Measurements from ENCODE around the gene ATP6V1G1.

The ATP6V1G1 gene

GRCh38 chr9:114560956-114561355, 26.6 kb upstream of the ATP6V1G1 start:
- no peak for TF ChIP-seq MAX (IDR thresholded peaks at IDR 0.05)

GRCh38 chr9:114561771-114562170, 25.8 kb upstream of the ATP6V1G1 start:
- TF ChIP-seq ZBTB7A (IDR thresholded peaks at IDR 0.05; ENCODE audit: low read depth) (no peak), CEBPB (IDR thresholded peaks at IDR 0.05) (no peak), EGR1 (IDR thresholded peaks at IDR 0.05) (no peak), FOXM1 (IDR thresholded peaks at IDR 0.05; ENCODE audit: borderline replicate concordance, low read depth) (no peak), MAX (IDR thresholded peaks at IDR 0.05) (no peak), TCF12 (IDR thresholded peaks at IDR 0.05; ENCODE audit: low read depth) (no peak), CREB1 (IDR thresholded peaks at IDR 0.05; ENCODE audit: low read depth) (no peak), REST (IDR thresholded peaks at IDR 0.05; ENCODE audit: low read depth) (no peak), YY1 (IDR thresholded peaks at IDR 0.05; ENCODE audit: low read depth) (no peak), EP300 (IDR thresholded peaks at IDR 0.05; ENCODE audit: borderline replicate concordance) (no peak)

GRCh38 chr9:114565204-114565603, 22.4 kb upstream of the ATP6V1G1 start:
- TF ChIP-seq FOXM1 (IDR thresholded peaks at IDR 0.05; ENCODE audit: borderline replicate concordance, low read depth) = no peak
- TF ChIP-seq NFIC (IDR thresholded peaks at IDR 0.05) = no peak
- TF ChIP-seq MAX (IDR thresholded peaks at IDR 0.05) = no peak
- no peak for TF ChIP-seq TAF1 (IDR thresholded peaks at IDR 0.05; ENCODE audit: low read depth)
- TF ChIP-seq CREB1 (IDR thresholded peaks at IDR 0.05; ENCODE audit: low read depth) = no peak
- TF ChIP-seq CEBPB (IDR thresholded peaks at IDR 0.05) = no peak
- TF ChIP-seq EP300 (IDR thresholded peaks at IDR 0.05; ENCODE audit: borderline replicate concordance) = no peak
- no peak for TF ChIP-seq YY1 (IDR thresholded peaks at IDR 0.05; ENCODE audit: low read depth)
- no peak for TF ChIP-seq USF1 (IDR thresholded peaks at IDR 0.05)
- TF ChIP-seq REST (IDR thresholded peaks at IDR 0.05; ENCODE audit: low read depth) = no peak
- TF ChIP-seq TEAD4 (IDR thresholded peaks at IDR 0.05) = no peak
- TF ChIP-seq EGR1 (IDR thresholded peaks at IDR 0.05) = no peak
- no peak for TF ChIP-seq TCF12 (IDR thresholded peaks at IDR 0.05; ENCODE audit: low read depth)
- TF ChIP-seq ZBTB7A (IDR thresholded peaks at IDR 0.05; ENCODE audit: low read depth) = no peak
- TF ChIP-seq RAD21 (IDR thresholded peaks at IDR 0.05; ENCODE audit: low read depth) = no peak

GRCh38 chr9:114570742-114571141, 16.8 kb upstream of the ATP6V1G1 start:
- TF ChIP-seq USF1 (IDR thresholded peaks at IDR 0.05) = no peak
- TF ChIP-seq REST (IDR thresholded peaks at IDR 0.05; ENCODE audit: low read depth) = no peak
- no peak for TF ChIP-seq YY1 (IDR thresholded peaks at IDR 0.05; ENCODE audit: low read depth)
- no peak for TF ChIP-seq NFIC (IDR thresholded peaks at IDR 0.05)
- TF ChIP-seq CREB1 (IDR thresholded peaks at IDR 0.05; ENCODE audit: low read depth) = no peak
- no peak for TF ChIP-seq ZBTB7A (IDR thresholded peaks at IDR 0.05; ENCODE audit: low read depth)
- no peak for TF ChIP-seq TCF12 (IDR thresholded peaks at IDR 0.05; ENCODE audit: low read depth)
- TF ChIP-seq RAD21 (IDR thresholded peaks at IDR 0.05; ENCODE audit: low read depth) = no peak
- TF ChIP-seq EGR1 (IDR thresholded peaks at IDR 0.05) = no peak
- no peak for TF ChIP-seq TAF1 (IDR thresholded peaks at IDR 0.05; ENCODE audit: low read depth)
- TF ChIP-seq CEBPB (IDR thresholded peaks at IDR 0.05) = no peak
- TF ChIP-seq TEAD4 (IDR thresholded peaks at IDR 0.05) = no peak
- no peak for TF ChIP-seq EP300 (IDR thresholded peaks at IDR 0.05; ENCODE audit: borderline replicate concordance)
- no peak for TF ChIP-seq FOXM1 (IDR thresholded peaks at IDR 0.05; ENCODE audit: borderline replicate concordance, low read depth)
- no peak for TF ChIP-seq MAX (IDR thresholded peaks at IDR 0.05)
